K562 (cell line): Measurements from ENCODE around the gene MYO16.

Experiments used
- CTCF ChIP-seq, 3 experiments: IDR thresholded peaks in 2 of 3; conservative IDR thresholded peaks in 1 of 3; 2 replicates each; pipeline ENCODE4 v1.5.1; 2011 to 2012; ENCODE audit warnings: low read length in 3 of 3, mild to moderate bottlenecking in 3 of 3, control low read depth in 2 of 3, improper control_type of control experiment in 1 of 3, inconsistent platforms in 1 of 3, low read depth in 1 of 3, mixed read lengths in 1 of 3, moderate library complexity in 1 of 3; ENCODE audit not compliant: insufficient read depth in 2 of 3
- NFXL1 ChIP-seq: fragments of 450-650 bp; formaldehyde crosslinking; IDR thresholded peaks from 2 replicates; pipeline ENCODE4 v1.4.0; 2021; ENCODE audit warnings: mild to moderate bottlenecking

- no peak for TF ChIP-seq CTCF (IDR thresholded peaks at IDR 0.05 in 2 of 3, conservative IDR thresholded peaks at IDR 0.05 in 1 of 3; ENCODE audit: insufficient read depth in 2 of 3, low read depth in 1 of 3, low read length in 3 of 3)
- TF ChIP-seq NFXL1: no peak
Measured at GRCh38 chr13:109211616-109212015, 582.2 kb downstream of the MYO16 start.
